Measurements from ENCODE around the gene CDKN1A. TPM values are rescaled to one million over a fixed set of nuclear protein-coding genes. Genes with fewer than 3 reads are reported as not detected.

Gene CDKN1A
- total RNA-seq, 1 donor from 2014 or later: 50.4 TPM

- DNase-seq: no peak
- H3K27ac Mint-ChIP-seq: no peak overlapping the region
- ChIA-PET POLR2A (no interaction called here), CTCF (no interaction called here)
- H3K27me3 Mint-ChIP-seq: no peaks in the 10 kb centered on the region
- no peak for ATAC-seq (ENCODE audit: low read depth)
- intact Hi-C loops (cut with micrococcal nuclease): no loop called here
- H3K4me3 Mint-ChIP-seq: no peak overlapping the region
- no peak for TF ChIP-seq CTCF (IDR thresholded peaks at IDR 0.05)
- H3K4me1 Mint-ChIP-seq: peaks cover 2% of the 10 kb centered on the region
- H3K9me3 Mint-ChIP-seq: no peaks in the 10 kb centered on the region
- no peaks in the 10 kb centered on the region for H3K36me3 Mint-ChIP-seq (ENCODE audit: low read depth)
Observed at GRCh38 chr6:36641543-36641942, 37.0 kb upstream of the CDKN1A start.

DNA sequence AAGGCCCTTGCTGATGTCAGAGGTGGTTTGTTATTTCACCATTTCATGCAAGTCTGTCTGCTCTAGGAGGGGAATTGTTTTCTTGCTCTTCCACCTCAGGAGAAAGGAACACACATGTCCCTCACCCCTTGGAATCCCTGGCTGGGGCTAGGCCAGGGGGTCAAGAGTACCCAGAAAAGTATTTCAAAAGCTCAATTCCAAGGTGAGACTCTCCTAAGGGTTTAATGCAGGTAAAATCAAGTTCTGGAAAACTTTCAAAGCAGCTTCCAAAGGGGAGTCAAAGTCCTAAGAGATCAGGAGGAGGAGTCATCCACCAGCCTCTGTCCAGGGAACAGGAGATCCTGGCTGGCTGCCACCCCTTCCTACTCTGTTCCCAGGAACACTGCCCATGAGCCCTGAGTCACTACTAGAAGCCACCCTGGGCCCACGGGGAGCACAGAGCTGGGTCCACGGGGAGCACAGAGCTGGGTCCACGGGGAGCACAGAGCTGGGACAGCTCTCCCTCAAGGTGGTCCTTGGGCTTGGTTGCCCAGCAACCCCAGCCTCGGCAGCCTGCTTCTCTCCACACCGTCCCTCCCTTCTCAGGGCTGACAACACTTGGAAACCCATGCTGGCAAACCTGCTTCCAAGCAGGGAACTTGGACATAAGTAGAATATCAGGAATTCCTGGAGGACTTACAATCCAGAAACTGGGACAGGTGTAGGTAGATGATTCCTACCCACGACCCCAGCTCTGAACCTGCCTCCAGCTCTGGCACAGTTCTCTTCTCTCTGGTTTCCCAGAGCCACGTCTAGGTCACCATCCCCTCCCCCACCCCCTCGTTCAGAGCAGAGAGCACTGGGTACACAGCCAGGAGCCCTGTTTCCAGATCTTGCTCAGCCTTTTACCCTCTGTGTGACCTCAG, 35.3 kb upstream of the CDKN1A start:
- ATAC-seq (ENCODE audit: low read depth): no peak
- intact Hi-C loops (cut with micrococcal nuclease): no loop called here
- Mint-ChIP-seq H3K9me3 (no peaks in the 10 kb centered on the region), H3K36me3 (ENCODE audit: low read depth) (no peaks in the 10 kb centered on the region), H3K4me3 (no peak overlapping the region), H3K27me3 (no peaks in the 10 kb centered on the region), H3K4me1 (peaks cover 2% of the 10 kb centered on the region), H3K27ac (no peak overlapping the region)
- ChIA-PET POLR2A (interaction anchor here (0.6 kb wide), 3 partner anchors 25 to 597 kb away, joined by 4 to 14 read pairs (median 4); partner anchors contain the start of gene CDKN1A), CTCF (no interaction called here)
- TF ChIP-seq CTCF (IDR thresholded peaks at IDR 0.05): no peak
- DNase-seq: no peak

- no peak overlapping the region for H3K4me3 Mint-ChIP-seq
- TF ChIP-seq CTCF (IDR thresholded peaks at IDR 0.05): no peak
- H3K27me3 Mint-ChIP-seq: no peaks in the 10 kb centered on the region
- no peaks in the 10 kb centered on the region for H3K36me3 Mint-ChIP-seq (ENCODE audit: low read depth)
- intact Hi-C loops (cut with micrococcal nuclease): no loop called here
- H3K4me1 Mint-ChIP-seq: peaks cover 2% of the 10 kb centered on the region
- ATAC-seq (ENCODE audit: low read depth) (no peak), DNase-seq (no peak)
- ChIA-PET CTCF (no interaction called here), POLR2A (no interaction called here)
- H3K9me3 Mint-ChIP-seq: no peaks in the 10 kb centered on the region
- H3K27ac Mint-ChIP-seq: no peak overlapping the region
Observed at GRCh38 chr6:36643977-36644376, 34.5 kb upstream of the CDKN1A start.

GRCh38 chr6:36649086-36649485, 29.4 kb upstream of the CDKN1A start:
- intact Hi-C loops (cut with micrococcal nuclease): no loop called here
- no peaks in the 10 kb centered on the region for H3K9me3 Mint-ChIP-seq
- no peaks in the 10 kb centered on the region for H3K36me3 Mint-ChIP-seq (ENCODE audit: low read depth)
- ATAC-seq (ENCODE audit: low read depth): no peak
- peaks cover 29% of the 10 kb centered on the region for H3K4me1 Mint-ChIP-seq
- no peak overlapping the region for H3K27ac Mint-ChIP-seq
- ChIA-PET POLR2A (interaction anchor here (1.1 kb wide), 1 partner anchor 104 kb away, joined by 3 read pairs; no protein-coding TSS in a partner anchor), CTCF (no interaction called here)
- DNase-seq: no peak
- no peak for TF ChIP-seq CTCF (IDR thresholded peaks at IDR 0.05)
- no peaks in the 10 kb centered on the region for H3K27me3 Mint-ChIP-seq
- H3K4me3 Mint-ChIP-seq: no peak overlapping the region

DNA sequence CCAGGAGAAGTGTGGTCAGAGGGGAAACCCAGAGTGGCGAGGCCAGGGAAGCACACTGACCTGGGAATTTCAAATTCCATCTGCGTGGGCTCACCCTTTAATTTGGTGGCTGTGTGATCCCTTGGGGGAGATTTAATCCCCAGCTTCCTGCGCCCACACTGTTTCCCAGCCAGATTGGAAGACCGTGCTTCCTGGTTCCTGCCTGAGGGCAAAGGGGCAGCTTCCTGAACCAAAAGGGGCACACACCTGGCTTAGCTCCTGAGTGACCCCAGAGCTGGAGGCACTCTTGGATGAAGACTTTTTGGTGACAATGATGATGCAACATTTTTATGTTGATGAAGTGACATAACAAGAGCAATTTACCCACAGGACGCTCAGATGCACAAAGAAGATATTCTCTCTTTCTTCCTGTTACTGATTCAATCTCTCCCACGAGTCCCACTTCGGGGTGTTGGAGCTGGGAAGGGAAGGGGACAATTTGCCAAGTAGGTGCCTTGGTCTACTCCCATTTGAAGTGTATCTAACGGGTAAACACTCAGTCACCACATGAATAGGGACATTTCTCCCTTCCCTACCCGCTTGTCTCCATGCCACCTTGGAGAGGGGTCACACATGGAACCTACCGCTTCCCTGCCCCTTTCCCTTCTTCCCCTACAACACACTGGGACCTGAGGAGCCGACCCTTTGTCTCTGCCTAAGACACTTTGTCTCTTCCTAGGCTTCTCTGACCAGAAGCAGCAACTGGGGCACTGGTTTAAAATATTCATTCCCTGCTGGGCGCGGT, 28.6 kb upstream of the CDKN1A start:
- CTCF ChIA-PET: interaction anchor here (0.6 kb wide), 1 partner anchor 108 kb away, joined by 3 read pairs; no protein-coding TSS in a partner anchor

More for the DNA sequence above, 28.6 kb upstream of the CDKN1A start:
- no peak for DNase-seq
- Mint-ChIP-seq H3K27me3 (no peaks in the 10 kb centered on the region), H3K9me3 (no peaks in the 10 kb centered on the region), H3K4me1 (peaks cover 29% of the 10 kb centered on the region), H3K36me3 (ENCODE audit: low read depth) (no peaks in the 10 kb centered on the region), H3K4me3 (no peak overlapping the region), H3K27ac (no peak overlapping the region)
- POLR2A ChIA-PET: interaction anchor here (0.7 to 1.1 kb wide), 2 partner anchors 35 to 103 kb away, joined by 3 to 5 read pairs; no protein-coding TSS in a partner anchor
- ATAC-seq (ENCODE audit: low read depth): no peak
- intact Hi-C loops (cut with micrococcal nuclease): loop anchor here (2.0 kb wide), 2 partner anchors 15 to 29 kb away; partner anchors contain the start of gene CDKN1A
- TF ChIP-seq CTCF (IDR thresholded peaks at IDR 0.05): no peak

Data from activated B cell treated with CpG ODN at 0.5 μM for 24 hours (primary cell).